Endothelial cell of umbilical vein (primary cell): ENCODE data around the gene ZSCAN5B. TPM values are rescaled to one million over a fixed set of nuclear protein-coding genes. Genes with fewer than 3 reads are reported as not detected.

Experiments used
- BruUV-seq: library from RNA; stranded (reverse); fragments of 400-500 nt; replicated peaks from 2 replicates; lab custom pipeline; 2021; lab: Mats Ljungman, UMichigan
- CTCF ChIA-PET: fragments of 300-600, 350-600 bp; sonication (Branson Sonifier 250); formaldehyde crosslinking; loops from one replicate; lab custom pipeline; 2021; ENCODE audit warnings: antibody characterized with exemption, inconsistent platforms; lab: Charles Lee
- POLR2A ChIA-PET: fragments of 300-600, 350-600 bp; sonication (Branson Sonifier 250); formaldehyde crosslinking; loops from one replicate; lab custom pipeline; 2021; ENCODE audit warnings: antibody characterized with exemption, inconsistent platforms; lab: Charles Lee
- DNase-seq: peaks from one replicate; pipeline ENCODE4 v3.0.0-alpha.2; 2011; ENCODE audit warnings: low read depth, low spot score
- FAIRE-seq: peaks from 2 replicates; lab custom pipeline; 2011; peaks lifted over from hg19 to GRCh38; lab: Jason Lieb, UNC
- H2AFZ ChIP-seq: 2 replicates; pipeline ENCODE4 v1.6.0; 2012; ENCODE audit warnings: low read depth, low read length, control low read depth, inconsistent platforms
- H3K27ac ChIP-seq: 2 replicates; pipeline ENCODE4 v1.5.1; 2011; ENCODE audit warnings: low read depth, mild to moderate bottlenecking, control low read depth, low read length, moderate library complexity; ENCODE audit not compliant: insufficient read depth
- H3K27me3 ChIP-seq, 2 experiments: 2 replicates each; pipeline versions ENCODE4 v1.6.0 to v1.6.1; 2011; ENCODE audit warnings: low read length in 2 of 2, mixed read lengths in 1 of 2; ENCODE audit not compliant: control insufficient read depth in 2 of 2, insufficient read depth in 2 of 2
- H3K36me3 ChIP-seq, 2 experiments: 2 replicates in 1 of 2; 3 replicates in 1 of 2; pipeline ENCODE4 v1.5.1; 2011; ENCODE audit warnings: low read length in 2 of 2, mild to moderate bottlenecking in 1 of 2, moderate library complexity in 1 of 2; ENCODE audit not compliant: control insufficient read depth in 2 of 2, insufficient read depth in 2 of 2; ENCODE audit errors: extremely low read depth in 1 of 2
- H3K4me1 ChIP-seq: 3 replicates; pipeline ENCODE4 v1.5.1; 2011; ENCODE audit warnings: mild to moderate bottlenecking, low read length; ENCODE audit not compliant: control insufficient read depth, insufficient read depth; ENCODE audit errors: extremely low read depth
- H3K4me2 ChIP-seq: 2 replicates; pipeline ENCODE4 v1.6.1; 2011; ENCODE audit warnings: low read length, control low read depth, mixed read lengths; ENCODE audit not compliant: insufficient read depth
- H3K4me3 ChIP-seq, 3 experiments: fragments of 200-600 bp in 1 of 3; sonication (generic), shearing (Covaris generic) in 1 of 3; replicated peaks in 1 of 3; 2 replicates each; pipeline ENCODE4 v1.5.1; 2011 to 2016; ENCODE audit warnings: control low read depth in 3 of 3, low read length in 3 of 3, mild to moderate bottlenecking in 2 of 3, inconsistent platforms in 1 of 3, low read depth in 1 of 3, moderate library complexity in 1 of 3; ENCODE audit not compliant: insufficient read depth in 1 of 3
- H3K79me2 ChIP-seq: 2 replicates; pipeline ENCODE4 v1.6.0; 2012; ENCODE audit warnings: low read length, inconsistent platforms; ENCODE audit not compliant: control insufficient read depth, insufficient read depth
- H3K9ac ChIP-seq: replicated peaks from 2 replicates; pipeline ENCODE3; 2011; ENCODE audit warnings: low read length, control low read depth; ENCODE audit not compliant: insufficient read depth; ENCODE audit errors: extremely low read depth
- H3K9me1 ChIP-seq: replicated peaks from 3 replicates; pipeline ENCODE4 v1.6.0; 2011; ENCODE audit warnings: mild to moderate bottlenecking, low read length; ENCODE audit not compliant: control insufficient read depth, insufficient read depth; ENCODE audit errors: extremely low read depth
- H3K9me3 ChIP-seq: replicated peaks from 2 replicates; pipeline ENCODE4 v1.5.1; 2012; ENCODE audit warnings: low read length, inconsistent platforms; ENCODE audit not compliant: control insufficient read depth, insufficient read depth
- H4K20me1 ChIP-seq: replicated peaks from 2 replicates; pipeline ENCODE3; 2011; ENCODE audit warnings: mild to moderate bottlenecking, low read length; ENCODE audit not compliant: control insufficient read depth, insufficient read depth; ENCODE audit errors: extremely low read depth
- CTCF ChIP-seq, 2 donors: IDR thresholded peaks; 1 replicate in 1 of 2; 2 replicates in 1 of 2; pipeline ENCODE4 v1.5.1; 2011; ENCODE audit warnings: low read length in 2 of 2, mild to moderate bottlenecking in 2 of 2, moderate library complexity in 2 of 2, control low read depth in 1 of 2, inconsistent platforms in 1 of 2, low read depth in 1 of 2; ENCODE audit not compliant: insufficient read depth in 1 of 2; ENCODE audit errors: extremely low read depth in 1 of 2
- EZH2 ChIP-seq: IDR thresholded peaks from 2 replicates; pipeline ENCODE4 v1.6.1; 2012; ENCODE audit warnings: borderline replicate concordance, low read depth, mild to moderate bottlenecking, moderate library complexity, low read length, inconsistent platforms; ENCODE audit not compliant: severe bottlenecking
- FOS ChIP-seq: IDR thresholded peaks from 2 replicates; pipeline ENCODE4 v1.6.1; 2011; ENCODE audit warnings: mild to moderate bottlenecking, low read length, moderate library complexity, borderline replicate concordance; ENCODE audit not compliant: insufficient read depth
- GATA2 ChIP-seq: IDR thresholded peaks from 2 replicates; pipeline ENCODE4 v1.7.0; 2011; ENCODE audit warnings: low read depth, mild to moderate bottlenecking, moderate library complexity, mixed read lengths, low read length; ENCODE audit not compliant: insufficient read length, insufficient read depth
- JUN ChIP-seq: IDR thresholded peaks from 2 replicates; pipeline ENCODE4 v1.6.1; 2011; ENCODE audit warnings: borderline replicate concordance, low read depth; ENCODE audit not compliant: insufficient read length, insufficient read depth
- MAX ChIP-seq: IDR thresholded peaks from 2 replicates; pipeline ENCODE4 v1.6.1; 2011; ENCODE audit not compliant: insufficient read depth, insufficient read length
- MYC ChIP-seq: IDR thresholded peaks from one replicate; pipeline ENCODE4 v1.6.1; 2011; ENCODE audit warnings: mild to moderate bottlenecking, low read depth, low read length
- POLR2A ChIP-seq: IDR thresholded peaks from 2 replicates; pipeline ENCODE4 v1.6.1; 2012; ENCODE audit warnings: low read depth, mild to moderate bottlenecking, control low read depth, low read length
- POLR2AphosphoS5 ChIP-seq: IDR thresholded peaks from 2 replicates; pipeline ENCODE4 v1.6.1; 2012; ENCODE audit warnings: low read depth, mild to moderate bottlenecking, control low read depth, low read length, moderate library complexity; ENCODE audit not compliant: insufficient read depth
- dilution Hi-C: fragments of 300-500 bp; cut with MboI; formaldehyde crosslinking; loops from one replicate; pipeline ENCODE4 v1.15.0; 2019; ENCODE audit warnings: low sequenced_read_pairs; ENCODE audit not compliant: extremely low pct_ligation_motif_present
- intact Hi-C: fragments of 100-400 bp; cut with micrococcal nuclease; formaldehyde crosslinking; loops from one replicate; pipeline ENCODE4 v1.10.0; 2022
- polyA plus RNA-seq, 4 experiments: library from polyadenylated mRNA; depleted of rRNA in 3 of 4; stranded (reverse) in 3 of 4; unstranded in 1 of 4; fragments of >200 nt; gene quantifications; 2 replicates each; pipeline versions ENCODE4 v1.2.1 to v1.2.3, GENCODE V29; 2011 to 2012; ENCODE audit warnings: missing spikeins in 1 of 4
- total RNA-seq: library from RNA; stranded (reverse); gene quantifications from 2 replicates; pipeline ENCODE4 v1.2.3, GENCODE V29; 2021

ZSCAN5B gene
- total and polyA plus RNA-seq, 2 donors (not counting 3 experiments of a cell fraction or from before 2014, with no cell fraction given) = 0.07 TPM; not detected in 1

- no peaks in the 10 kb centered on the region for H4K20me1 ChIP-seq
- no peaks in the 10 kb centered on the region for H3K9me1 ChIP-seq
- no peak overlapping the region for H3K4me3 ChIP-seq
- dilution Hi-C loops (no loop called here), intact Hi-C loops (no loop called here)
- BruUV-seq = no TSS peak
- H3K9me3 ChIP-seq = no peaks in the 10 kb centered on the region
- ChIA-PET CTCF (interaction anchor here (0.6 kb wide), 1 partner anchor 29 kb away, joined by 3 read pairs; no protein-coding TSS in a partner anchor), POLR2A (no interaction called here)
- H3K9ac ChIP-seq = no peak overlapping the region
- H3K79me2 ChIP-seq = no peaks in the 10 kb centered on the region
- H3K36me3 ChIP-seq = no peaks in the 10 kb centered on the region
- H3K4me1 ChIP-seq = no peaks in the 10 kb centered on the region
- no peak for DNase-seq
- no peak for TF ChIP-seq FOS
- no peak for TF ChIP-seq GATA2
- TF ChIP-seq CTCF (IDR thresholded peaks at IDR 0.05; ENCODE audit: extremely low read depth in 1 of 2, insufficient read depth in 1 of 2, low read depth in 1 of 2, low read length in 2 of 2) = no peak
- no peak for TF ChIP-seq JUN
- no peak for TF ChIP-seq EZH2
- TF ChIP-seq MAX = no peak
- no peak for TF ChIP-seq POLR2A
- no peak for TF ChIP-seq POLR2AphosphoS5
- TF ChIP-seq MYC = no peak
- H2AFZ ChIP-seq = no peak overlapping the region
- no peak overlapping the region for H3K27ac ChIP-seq
- no peak overlapping the region for H3K4me2 ChIP-seq
- FAIRE-seq = no peak
- H3K27me3 ChIP-seq = no peaks in the 10 kb centered on the region
Observed at GRCh38 chr19:56223481-56223880, 25.9 kb upstream of the ZSCAN5B start.
